OCI-LY1 (cell line): ENCODE results near the gene MYADML2.
"Not testable (repeated sequence)": the region's sequence is repeated elsewhere in the genome, so short reads cannot be mapped to it uniquely, and the experiment has no call there.

ENCODE experiments used
- H2AFZ ChIP-seq: fragments of 200-600 bp; sonication (generic), shearing (Covaris generic); 2 replicates; pipeline ENCODE4 v1.6.0; 2014; ENCODE audit warnings: antibody characterized with exemption, mild to moderate bottlenecking, low read length
- H3F3A ChIP-seq: fragments of 200-600 bp; sonication (generic), shearing (Covaris generic); 2 replicates; pipeline ENCODE4 v1.6.0; 2014; ENCODE audit warnings: mild to moderate bottlenecking, antibody characterized with exemption, low read length, moderate library complexity; ENCODE audit not compliant: insufficient read depth
- H3K27ac ChIP-seq: fragments of 200-600 bp; sonication (generic); 2 replicates; pipeline ENCODE4 v1.5.1; 2014; ENCODE audit warnings: low read length, mixed run types, mild to moderate bottlenecking, low read depth; ENCODE audit not compliant: poor library complexity, severe bottlenecking
- H3K27me3 ChIP-seq: fragments of 200-600 bp; sonication (generic); 2 replicates; pipeline ENCODE4 v1.6.0; 2014; ENCODE audit warnings: antibody characterized with exemption, mild to moderate bottlenecking, low read length, moderate library complexity; ENCODE audit not compliant: insufficient read depth
- H3K36me3 ChIP-seq: fragments of 200-600 bp; sonication (generic); 2 replicates; pipeline ENCODE4 v1.6.1; 2014; ENCODE audit warnings: mild to moderate bottlenecking, antibody characterized with exemption, low read length, moderate library complexity, mixed read lengths; ENCODE audit not compliant: insufficient read depth
- H3K4me1 ChIP-seq: fragments of 200-600 bp; sonication (generic); 2 replicates; pipeline ENCODE4 v1.5.1; 2014; ENCODE audit warnings: mild to moderate bottlenecking, low read length, moderate library complexity; ENCODE audit not compliant: insufficient read depth, severe bottlenecking
- H3K4me2 ChIP-seq: fragments of 200-600 bp; sonication (generic), shearing (Covaris generic); 2 replicates; pipeline ENCODE4 v1.6.1; 2014; ENCODE audit warnings: low read length
- H3K4me3 ChIP-seq: fragments of 200-600 bp; sonication (generic); 2 replicates; pipeline ENCODE4 v1.5.1; 2014; ENCODE audit warnings: low read length, low read depth, mild to moderate bottlenecking, mixed read lengths; ENCODE audit not compliant: poor library complexity, severe bottlenecking
- H3K79me2 ChIP-seq: fragments of 200-600 bp; shearing (Covaris generic); 2 replicates; pipeline ENCODE4 v1.6.1; 2016; ENCODE audit warnings: mixed run types, low read length, mixed read lengths; ENCODE audit not compliant: insufficient read depth
- H3K9ac ChIP-seq: fragments of 200-600 bp; sonication (generic), shearing (Covaris generic); 2 replicates; pipeline ENCODE4 v1.6.1; 2014; ENCODE audit warnings: mild to moderate bottlenecking, low read length, mixed read lengths
- H3K9me2 ChIP-seq: fragments of 200-600 bp; sonication (generic), shearing (Covaris generic); 2 replicates; pipeline ENCODE4 v1.6.1; 2014; ENCODE audit warnings: low read depth, mild to moderate bottlenecking, low read length, mixed read lengths
- H3K9me3 ChIP-seq: fragments of 200-600 bp; shearing (Covaris generic); 2 replicates; pipeline ENCODE4 v1.6.1; 2014; ENCODE audit warnings: low read length, mixed read lengths
- H4K20me1 ChIP-seq: fragments of 200-600 bp; sonication (generic), shearing (Covaris generic); 2 replicates; pipeline ENCODE4 v1.6.0; 2016; ENCODE audit warnings: mild to moderate bottlenecking, low read length; ENCODE audit not compliant: insufficient read depth
- EZH2 ChIP-seq: fragments of 200-600 bp; sonication (generic), shearing (Covaris generic); IDR thresholded peaks from 2 replicates; pipeline ENCODE4 v1.8.0; 2017; ENCODE audit warnings: borderline replicate concordance, mixed run types, mild to moderate bottlenecking, antibody characterized with exemption, low read length, moderate library complexity, mixed read lengths
- TF ChIP-seq, protein P1 (sequence below): fragments of 200-600 bp; sonication (generic), shearing (Covaris generic); IDR thresholded peaks from 2 replicates; pipeline ENCODE4 v1.5.1; 2017; ENCODE audit warnings: mild to moderate bottlenecking, antibody characterized with exemption, low read length, moderate library complexity, mixed read lengths

MYADML2 gene

DNA sequence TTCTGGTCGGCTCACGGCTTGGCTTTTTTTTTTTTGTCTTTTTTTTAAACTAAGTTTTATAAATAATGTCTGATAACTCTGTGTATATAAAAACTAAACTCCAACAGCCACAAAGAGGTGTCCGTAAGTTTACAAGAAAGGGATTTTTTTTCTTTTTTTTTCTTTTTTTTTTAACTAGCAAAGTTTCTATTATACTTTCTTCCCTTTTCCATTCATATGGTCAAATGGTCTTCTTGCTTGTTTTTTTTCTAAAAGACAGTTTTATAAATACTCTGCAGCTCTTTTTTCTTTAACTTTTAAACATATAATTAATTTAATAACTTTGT, 25.5 kb downstream of the MYADML2 start:
- H3K4me3 ChIP-seq, result no peak overlapping the region
- TF ChIP-seq EZH2, result no peak
- TF ChIP-seq, protein P1, sequence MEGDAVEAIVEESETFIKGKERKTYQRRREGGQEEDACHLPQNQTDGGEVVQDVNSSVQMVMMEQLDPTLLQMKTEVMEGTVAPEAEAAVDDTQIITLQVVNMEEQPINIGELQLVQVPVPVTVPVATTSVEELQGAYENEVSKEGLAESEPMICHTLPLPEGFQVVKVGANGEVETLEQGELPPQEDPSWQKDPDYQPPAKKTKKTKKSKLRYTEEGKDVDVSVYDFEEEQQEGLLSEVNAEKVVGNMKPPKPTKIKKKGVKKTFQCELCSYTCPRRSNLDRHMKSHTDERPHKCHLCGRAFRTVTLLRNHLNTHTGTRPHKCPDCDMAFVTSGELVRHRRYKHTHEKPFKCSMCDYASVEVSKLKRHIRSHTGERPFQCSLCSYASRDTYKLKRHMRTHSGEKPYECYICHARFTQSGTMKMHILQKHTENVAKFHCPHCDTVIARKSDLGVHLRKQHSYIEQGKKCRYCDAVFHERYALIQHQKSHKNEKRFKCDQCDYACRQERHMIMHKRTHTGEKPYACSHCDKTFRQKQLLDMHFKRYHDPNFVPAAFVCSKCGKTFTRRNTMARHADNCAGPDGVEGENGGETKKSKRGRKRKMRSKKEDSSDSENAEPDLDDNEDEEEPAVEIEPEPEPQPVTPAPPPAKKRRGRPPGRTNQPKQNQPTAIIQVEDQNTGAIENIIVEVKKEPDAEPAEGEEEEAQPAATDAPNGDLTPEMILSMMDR, result no peak
- H3K9me2 ChIP-seq, result no peaks in the 10 kb centered on the region
- no peaks in the 10 kb centered on the region for H3K9me3 ChIP-seq
- peaks cover 49% of the 10 kb centered on the region for H3K4me1 ChIP-seq
- no peaks in the 10 kb centered on the region for H3K27me3 ChIP-seq
- no peak overlapping the region for H3K4me2 ChIP-seq
- H2AFZ ChIP-seq, result no peak overlapping the region
- H3K36me3 ChIP-seq, result peaks cover 21% of the 10 kb centered on the region; the same call in 1 of the 2 replicates
- H3K79me2 ChIP-seq, result peaks cover 23% of the 10 kb centered on the region
- no peaks in the 10 kb centered on the region for H4K20me1 ChIP-seq
- no peak overlapping the region for H3K27ac ChIP-seq
- no peak overlapping the region for H3K9ac ChIP-seq
- H3F3A ChIP-seq, result no peaks in the 10 kb centered on the region

DNA sequence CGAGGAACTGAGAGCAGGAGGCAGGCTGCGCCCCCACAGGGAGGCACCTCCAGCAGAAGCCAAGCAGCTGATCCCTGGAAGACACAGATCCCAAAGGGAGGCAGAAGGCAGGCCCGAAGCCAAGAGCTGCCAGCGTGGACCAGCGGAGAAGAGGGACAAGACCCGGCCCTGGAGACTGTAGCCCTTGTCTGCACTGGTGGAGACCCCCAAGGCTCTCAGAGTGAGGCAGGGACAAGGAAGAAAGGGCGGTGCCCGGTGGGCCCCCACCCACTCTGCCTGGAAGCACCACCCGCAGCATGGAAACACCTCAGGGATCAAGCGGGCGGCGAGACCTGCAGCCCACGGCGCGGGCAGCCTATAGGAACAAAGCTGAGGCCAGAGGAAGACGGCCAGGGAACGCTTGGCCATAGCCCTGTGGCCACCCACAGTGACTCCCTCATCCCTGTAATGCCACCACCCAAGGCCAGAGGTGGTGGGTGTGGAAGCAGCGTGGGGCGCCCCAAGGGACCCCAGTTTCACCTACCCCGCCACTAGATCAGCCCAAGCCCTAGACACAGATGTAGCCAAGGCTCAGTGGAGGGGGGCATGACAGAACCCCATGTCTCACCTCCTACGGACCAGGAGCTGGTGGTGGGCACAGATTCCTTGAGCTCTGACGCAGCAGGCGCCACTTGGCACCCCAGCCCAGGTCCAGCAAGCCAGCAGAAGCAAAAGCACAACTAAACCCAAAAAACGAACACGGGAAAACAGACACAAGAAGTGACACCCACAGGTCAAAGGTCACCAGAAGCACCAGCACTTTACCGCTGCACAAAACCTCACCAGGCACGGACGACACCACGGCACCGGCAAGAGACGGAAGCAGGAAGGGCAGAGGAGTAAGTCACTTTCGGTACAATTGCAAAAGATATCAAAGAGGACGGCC, 26.2 kb downstream of the MYADML2 start:
- H3K36me3 ChIP-seq, result peaks cover 24% of the 10 kb centered on the region; the same call in 1 of the 2 replicates
- peaks cover 48% of the 10 kb centered on the region for H3K4me1 ChIP-seq
- H3K27ac ChIP-seq, result no peak overlapping the region
- H3K4me3 ChIP-seq, result no peak overlapping the region
- H3K9me2 ChIP-seq, result no peaks in the 10 kb centered on the region
- H4K20me1 ChIP-seq, result no peaks in the 10 kb centered on the region
- H3K4me2 ChIP-seq, result no peak overlapping the region
- H3K9ac ChIP-seq, result no peak overlapping the region
- no peaks in the 10 kb centered on the region for H3K27me3 ChIP-seq
- no peak for TF ChIP-seq EZH2
- TF ChIP-seq, protein P1, result no peak
- no peaks in the 10 kb centered on the region for H3K9me3 ChIP-seq
- H3K79me2 ChIP-seq, result peaks cover 16% of the 10 kb centered on the region
- H3F3A ChIP-seq, result no peaks in the 10 kb centered on the region
- no peak overlapping the region for H2AFZ ChIP-seq

DNA sequence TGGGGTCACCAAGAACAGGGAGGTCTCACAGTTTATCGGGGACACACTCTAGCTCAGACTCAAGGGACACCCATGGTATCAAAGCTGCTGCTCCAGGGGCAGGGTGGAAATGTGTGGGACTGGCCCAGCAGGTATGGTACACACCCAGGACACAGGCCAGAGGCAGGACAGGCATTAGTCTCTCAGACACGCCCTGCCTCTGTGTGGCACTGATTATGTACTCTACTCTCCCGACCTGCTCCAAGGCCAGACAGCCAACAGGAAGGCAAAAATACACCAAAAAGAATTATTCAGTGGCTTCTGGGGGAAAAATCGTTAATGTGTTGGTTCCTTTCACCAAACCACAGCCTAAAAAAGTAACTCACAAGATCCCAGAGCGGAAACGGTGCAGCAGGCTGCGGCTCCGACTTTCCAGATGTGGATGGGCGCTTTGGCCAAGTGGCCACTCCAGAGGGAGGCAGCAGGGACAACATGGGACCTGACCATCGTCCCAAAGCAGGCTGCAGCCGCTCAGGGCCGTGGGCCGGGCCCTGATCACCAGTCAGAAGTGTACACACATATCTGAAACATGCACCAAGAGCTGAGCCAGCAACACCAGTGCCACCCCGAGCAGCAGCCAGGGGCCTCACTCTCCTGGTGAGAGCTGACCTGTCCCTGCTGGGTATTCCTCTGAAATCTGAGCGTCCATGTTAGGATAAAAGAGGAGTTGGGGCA, 28.0 kb downstream of the MYADML2 start:
- Histone ChIP-seq H4K20me1 (no peaks in the 10 kb centered on the region), H3K4me2 (no peak overlapping the region), H3K9me2 (no peaks in the 10 kb centered on the region), H3F3A (no peaks in the 10 kb centered on the region), H3K27me3 (no peaks in the 10 kb centered on the region), H3K27ac (no peak overlapping the region), H2AFZ (no peak overlapping the region), H3K9me3 (no peaks in the 10 kb centered on the region), H3K4me1 (peaks cover 29% of the 10 kb centered on the region), H3K36me3 (peaks cover 43% of the 10 kb centered on the region), H3K9ac (no peak overlapping the region), H3K4me3 (no peak overlapping the region), H3K79me2 (peaks cover under 1% of the 10 kb centered on the region; the same call in 1 of the 2 replicates)
- TF ChIP-seq, protein P1, result no peak
- TF ChIP-seq EZH2, result no peak

DNA sequence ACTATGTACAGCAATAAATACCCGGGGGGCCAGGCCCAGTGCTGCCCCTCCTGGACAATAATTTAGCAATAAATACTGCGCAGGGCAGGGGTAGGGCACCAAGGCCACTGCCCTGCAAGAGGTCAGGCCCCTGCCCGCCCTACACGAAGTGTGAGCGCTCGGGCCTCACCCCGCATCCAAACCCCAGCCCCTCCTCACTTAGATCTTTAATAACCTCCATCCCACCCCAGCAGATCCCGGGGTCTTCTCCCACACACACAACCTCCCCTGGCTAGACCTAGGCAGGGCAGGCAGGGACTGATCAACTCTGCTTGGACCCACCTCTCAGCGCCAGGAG, 28.7 kb downstream of the MYADML2 start:
- H3K9me3 ChIP-seq, H3K27ac ChIP-seq, H2AFZ ChIP-seq, H3K9me2 ChIP-seq, H3F3A ChIP-seq, H4K20me1 ChIP-seq, H3K27me3 ChIP-seq, H3K79me2 ChIP-seq: not testable (repeated sequence)
- Histone ChIP-seq H3K4me3 (peak overlapping the region; percentile 94), H3K9ac (peak overlapping the region; percentile 34; the same call in 1 of the 2 replicates), H3K36me3 (peaks cover 50% of the 10 kb centered on the region), H3K4me2 (peak overlapping the region; percentile 98), H3K4me1 (peaks cover 24% of the 10 kb centered on the region)
